IPS-18c (cell line): ENCODE measurements around the gene MAL.
"Not testable (repeated sequence)": the region's sequence is repeated elsewhere in the genome, so short reads cannot be mapped to it uniquely, and the experiment has no call there.

Experiments used
- H3K4me3 ChIP-seq: 2 replicates; pipeline ENCODE4 v1.7.0; 2013; ENCODE audit warnings: low read depth, mild to moderate bottlenecking, low read length, moderate library complexity; ENCODE audit not compliant: insufficient read depth
- H3K9me3 ChIP-seq: one replicate; pipeline ENCODE4 v1.6.1; 2013; ENCODE audit warnings: mild to moderate bottlenecking, low read length, moderate library complexity; ENCODE audit not compliant: control insufficient read depth, insufficient read depth

MAL gene

GRCh38 chr2:95023222-95023597 lies 2.3 kb upstream of the MAL start:
- no peaks in the 10 kb centered on the region for H3K9me3 ChIP-seq

GRCh38 chr2:95024371-95024770 lies 1.1 kb upstream of the MAL start:
- H3K4me3 ChIP-seq: no peak overlapping the region
- H3K9me3 ChIP-seq: no peaks in the 10 kb centered on the region

More at GRCh38 chr2:95023222-95023597, 2.3 kb upstream of the MAL start:
- no peak overlapping the region for H3K4me3 ChIP-seq

- peak overlapping the region; percentile 36; the same call in 1 of the 2 replicates for H3K4me3 ChIP-seq
Measured at GRCh38 chr2:95024960-95025405, 525 bp upstream of the MAL start.

GRCh38 chr2:95026471-95027368 lies 1.2 kb downstream of the MAL start:
- H3K4me3 ChIP-seq: peak overlapping the region; percentile 28

More at GRCh38 chr2:95024960-95025405, 525 bp upstream of the MAL start:
- H3K9me3 ChIP-seq: no peaks in the 10 kb centered on the region

GRCh38 chr2:95027369-95027720 lies 1.8 kb downstream of the MAL start:
- no peak overlapping the region; the same call in 1 of the 2 replicates for H3K4me3 ChIP-seq
- no peaks in the 10 kb centered on the region for H3K9me3 ChIP-seq

More at GRCh38 chr2:95026471-95027368, 1.2 kb downstream of the MAL start:
- H3K9me3 ChIP-seq: no peaks in the 10 kb centered on the region

GRCh38 chr2:95029898-95030341 lies 4.4 kb downstream of the MAL start:
- Histone ChIP-seq H3K4me3 (no peak overlapping the region), H3K9me3 (no peaks in the 10 kb centered on the region)

GRCh38 chr2:95030496-95030895 lies 5.0 kb downstream of the MAL start:
- Histone ChIP-seq H3K4me3 (no peak overlapping the region), H3K9me3 (no peaks in the 10 kb centered on the region)

- Histone ChIP-seq H3K4me3 (no peak overlapping the region), H3K9me3 (no peaks in the 10 kb centered on the region)
Measured at GRCh38 chr2:95031076-95031725, 5.7 kb downstream of the MAL start.

- H3K9me3 ChIP-seq: no peaks in the 10 kb centered on the region
- no peak overlapping the region for H3K4me3 ChIP-seq
Measured at GRCh38 chr2:95031726-95032116, 6.2 kb downstream of the MAL start.

GRCh38 chr2:95032341-95032740 lies 6.8 kb downstream of the MAL start:
- no peak overlapping the region for H3K4me3 ChIP-seq

GRCh38 chr2:95032868-95033603 lies 7.5 kb downstream of the MAL start:
- H3K4me3 ChIP-seq: no peak overlapping the region
- H3K9me3 ChIP-seq: no peaks in the 10 kb centered on the region

More at GRCh38 chr2:95032341-95032740, 6.8 kb downstream of the MAL start:
- H3K9me3 ChIP-seq: no peaks in the 10 kb centered on the region

- H3K9me3 ChIP-seq: no peaks in the 10 kb centered on the region
- H3K4me3 ChIP-seq: no peak overlapping the region
Measured at GRCh38 chr2:95034221-95034620, 8.7 kb downstream of the MAL start.

GRCh38 chr2:95034818-95035217 lies 9.3 kb downstream of the MAL start:
- Histone ChIP-seq H3K4me3 (no peak overlapping the region), H3K9me3 (no peaks in the 10 kb centered on the region)

GRCh38 chr2:95036596-95037383 lies 11.3 kb downstream of the MAL start:
- Histone ChIP-seq H3K9me3 (no peaks in the 10 kb centered on the region), H3K4me3 (no peak overlapping the region)

GRCh38 chr2:95037384-95037839 lies 11.9 kb downstream of the MAL start:
- H3K4me3 ChIP-seq: no peak overlapping the region
- no peaks in the 10 kb centered on the region for H3K9me3 ChIP-seq

- not testable (repeated sequence) for H3K9me3 ChIP-seq, H3K4me3 ChIP-seq
Measured at GRCh38 chr2:95037841-95038585, 12.5 kb downstream of the MAL start.
